Measurements from ENCODE around the gene HDAC4.
A peak's percentile ranks its signal among the peaks of the same experiment; 100 is the strongest.

Gene HDAC4

GRCh38 chr2:239008004-239008403, 392.8 kb downstream of the HDAC4 start:
- TF ChIP-seq CTCF (conservative IDR thresholded peaks at IDR 0.05; ENCODE audit: control insufficient read depth, insufficient read depth, low read depth, low read length): no peak
- no peak for DNase-seq (ENCODE audit: low read depth)
- no peak overlapping the region for H3K4me3 ChIP-seq (ENCODE audit: control insufficient read depth, low read depth, low read length)

GRCh38 chr2:239006622-239007285, 394.1 kb downstream of the HDAC4 start:
- peak; percentile 32 for DNase-seq (ENCODE audit: low read depth)
- no peak for TF ChIP-seq CTCF (conservative IDR thresholded peaks at IDR 0.05; ENCODE audit: control insufficient read depth, insufficient read depth, low read depth, low read length)
- no peak overlapping the region for H3K4me3 ChIP-seq (ENCODE audit: control insufficient read depth, low read depth, low read length)

- no peak for TF ChIP-seq CTCF (conservative IDR thresholded peaks at IDR 0.05; ENCODE audit: control insufficient read depth, insufficient read depth, low read depth, low read length)
- DNase-seq (ENCODE audit: low read depth): no peak
- no peak overlapping the region for H3K4me3 ChIP-seq (ENCODE audit: control insufficient read depth, low read depth, low read length)
These were observed 395.2 kb downstream of the HDAC4 start for GRCh38 chr2:239005586-239005985.

GRCh38 chr2:239004274-239005015, 396.4 kb downstream of the HDAC4 start:
- no peak for DNase-seq (ENCODE audit: low read depth)
- TF ChIP-seq CTCF (conservative IDR thresholded peaks at IDR 0.05; ENCODE audit: control insufficient read depth, insufficient read depth, low read depth, low read length): no peak

GRCh38 chr2:239003624-239004273, 397.1 kb downstream of the HDAC4 start:
- no peak overlapping the region for H3K4me3 ChIP-seq (ENCODE audit: control insufficient read depth, low read depth, low read length)
- TF ChIP-seq CTCF (conservative IDR thresholded peaks at IDR 0.05; ENCODE audit: control insufficient read depth, insufficient read depth, low read depth, low read length): no peak
- DNase-seq (ENCODE audit: low read depth): no peak

More at GRCh38 chr2:239004274-239005015, 396.4 kb downstream of the HDAC4 start:
- no peak overlapping the region for H3K4me3 ChIP-seq (ENCODE audit: control insufficient read depth, low read depth, low read length)

- H3K4me3 ChIP-seq (ENCODE audit: control insufficient read depth, low read depth, low read length): peak overlapping the region; percentile 31
- TF ChIP-seq CTCF (conservative IDR thresholded peaks at IDR 0.05; ENCODE audit: control insufficient read depth, insufficient read depth, low read depth, low read length): peak; percentile 46
- peak; percentile 76 for DNase-seq (ENCODE audit: low read depth)
These were observed 397.7 kb downstream of the HDAC4 start for GRCh38 chr2:239002954-239003623.

Measured in fibroblast of mammary gland (primary cell).